HG02870 (cell line): ENCODE data around the gene NPHP4.
"Not testable (repeated sequence)": the region's sequence is repeated elsewhere in the genome, so short reads cannot be mapped to it uniquely, and the experiment has no call there.

Experiments
- ATAC-seq: cut with Tn5 transposase; IDR thresholded peaks from one replicate; pipeline ENCODE4 v1.9.1; 2021; ENCODE audit warnings: mild to moderate bottlenecking, moderate library complexity; ENCODE audit not compliant: unreplicated experiment

The NPHP4 gene

GRCh38 chr1:5936621-5937372 is 55.4 kb downstream of the NPHP4 start:
- no peak for ATAC-seq

- no peak for ATAC-seq
These were observed 56.1 kb downstream of the NPHP4 start for GRCh38 chr1:5936126-5936525.

- no peak for ATAC-seq
These were observed 57.2 kb downstream of the NPHP4 start for GRCh38 chr1:5935026-5935425.

GRCh38 chr1:5934058-5934884 is 58.0 kb downstream of the NPHP4 start:
- no peak for ATAC-seq

- ATAC-seq = no peak
These were observed 58.6 kb downstream of the NPHP4 start for GRCh38 chr1:5933676-5934057.

- no peak for ATAC-seq
These were observed 59.2 kb downstream of the NPHP4 start for GRCh38 chr1:5933050-5933449.

- no peak for ATAC-seq
These were observed 63.4 kb downstream of the NPHP4 start for GRCh38 chr1:5928714-5929400.

GRCh38 chr1:5927506-5928370 is 64.5 kb downstream of the NPHP4 start:
- ATAC-seq = no peak

- no peak for ATAC-seq
These were observed 65.4 kb downstream of the NPHP4 start for GRCh38 chr1:5926686-5927435.

GRCh38 chr1:5922700-5923330 is 69.4 kb downstream of the NPHP4 start:
- not testable (repeated sequence) for ATAC-seq

- no peak for ATAC-seq
These were observed 70.6 kb downstream of the NPHP4 start for GRCh38 chr1:5921671-5922070.

- ATAC-seq = no peak
These were observed 71.1 kb downstream of the NPHP4 start for GRCh38 chr1:5921129-5921528.

GRCh38 chr1:5920201-5920600 is 72.0 kb downstream of the NPHP4 start:
- no peak for ATAC-seq

GRCh38 chr1:5918275-5918649 is 74.0 kb downstream of the NPHP4 start:
- ATAC-seq = no peak

GRCh38 chr1:5917591-5918274 is 74.5 kb downstream of the NPHP4 start:
- no peak for ATAC-seq

- ATAC-seq = no peak
These were observed 75.0 kb downstream of the NPHP4 start for GRCh38 chr1:5917281-5917590.

- no peak for ATAC-seq
These were observed 75.5 kb downstream of the NPHP4 start for GRCh38 chr1:5916572-5917280.
